ENCODE measurements around the gene COMMD8. TPM values are rescaled to one million over a fixed set of nuclear protein-coding genes. Genes with fewer than 3 reads are reported as not detected.

COMMD8 gene
- total RNA-seq, 1 experiment from 2014 or later = 19.9 TPM

GRCh38 chr4:47469951-47470350 is 6.4 kb upstream of the COMMD8 start:
- Histone ChIP-seq H3K4me1 (ENCODE audit: control insufficient read depth in 1 of 2, insufficient read depth in 2 of 2, low read length in 2 of 2) (peaks cover 6 to 38% of the 10 kb centered on the region in 2 experiments; a peak in 3 of 4 replicates), H2AFZ (ENCODE audit: low read depth, low read length, poor library complexity, severe bottlenecking) (peak overlapping the region; percentile 52), H3K36me3 (ENCODE audit: control insufficient read depth in 1 of 2, insufficient read depth in 2 of 2, low read length in 2 of 2) (no peaks in the 10 kb centered on the region), H3K27me3 (ENCODE audit: insufficient read depth, low read length) (no peaks in the 10 kb centered on the region), H3K27ac (ENCODE audit: low read depth, low read length) (no peak overlapping the region), H3K9me2 (ENCODE audit: insufficient read depth) (no peaks in the 10 kb centered on the region), H3K79me2 (ENCODE audit: insufficient read depth, low read length) (no peaks in the 10 kb centered on the region), H3K9me3 (ENCODE audit: control insufficient read depth in 1 of 2, insufficient read depth in 1 of 2, low read depth in 1 of 2, low read length in 2 of 2) (no peaks in the 10 kb centered on the region), H3K4me3 (replicated peaks in 1 of 2; ENCODE audit: low read depth in 1 of 2, low read length in 2 of 2) (no peak overlapping the region), H4K20me1 (ENCODE audit: insufficient read depth) (no peaks in the 10 kb centered on the region), H3K4me2 (ENCODE audit: low read length) (peak overlapping the region; percentile 36), H3K9ac (ENCODE audit: low read length) (no peak overlapping the region)
- CTCF ChIA-PET = no interaction called here
- DNase-seq (ENCODE audit: low read depth, low spot score) = no peak
- peak; percentile 42; the same call in 1 of the 2 replicates for ATAC-seq
- RAD21 ChIA-PET (ENCODE audit: low non-redundant PET in 1 of 2, low total read pairs in 2 of 2, uncharacterized antibody in 2 of 2, unreplicated experiment in 2 of 2) = no interaction called here
- BruUV-seq (replicated peaks) = no TSS peak
- intact Hi-C loops (cut with micrococcal nuclease) = no loop called here
- POLR2A ChIA-PET = no interaction called here
- TF ChIP-seq CEBPB (IDR thresholded peaks at IDR 0.05; ENCODE audit: low read depth) (0 out of 2 replicates have a peak, but pooled peaks have one; percentile 2), FOSL1 (IDR thresholded peaks at IDR 0.05; ENCODE audit: low read depth) (peak; percentile 48; the same call in 1 of the 2 replicates), EZH2phosphoT487 (IDR thresholded peaks at IDR 0.05; ENCODE audit: borderline replicate concordance) (no peak), EZH2 (IDR thresholded peaks at IDR 0.05) (no peak), TCF7L2 (IDR thresholded peaks at IDR 0.05; ENCODE audit: borderline replicate concordance, extremely low read depth, insufficient read depth, insufficient read length) (no peak), POLR2A (IDR thresholded peaks at IDR 0.05; ENCODE audit: borderline replicate concordance, extremely low read depth, insufficient read depth, insufficient read length) (no peak), RAD21 (IDR thresholded peaks at IDR 0.05; ENCODE audit: low read depth) (no peak), SRF (IDR thresholded peaks at IDR 0.05; ENCODE audit: low read depth) (no peak), ZFX (IDR thresholded peaks at IDR 0.05) (no peak), CBX3 (IDR thresholded peaks at IDR 0.05; ENCODE audit: low read depth) (no peak), EGR1 (IDR thresholded peaks at IDR 0.05; ENCODE audit: low read depth) (no peak), ZNF274 (IDR thresholded peaks at IDR 0.05; ENCODE audit: low read depth, low read length) (no peak), ZBTB33 (IDR thresholded peaks at IDR 0.05; ENCODE audit: extremely low read depth, insufficient replicate concordance, low read length) (no peak), REST (IDR thresholded peaks at IDR 0.05; ENCODE audit: low read depth) (no peak), ELF1 (IDR thresholded peaks at IDR 0.05; ENCODE audit: borderline replicate concordance, low read depth) (no peak), SIN3A (IDR thresholded peaks at IDR 0.05; ENCODE audit: low read depth) (no peak), MAX (IDR thresholded peaks at IDR 0.05) (no peak), CTCF (IDR thresholded peaks at IDR 0.05 in 2 of 3, conservative IDR thresholded peaks at IDR 0.05 in 1 of 3; ENCODE audit: borderline replicate concordance in 1 of 3, insufficient read depth in 1 of 3, low read depth in 2 of 3, low read length in 2 of 3) (no peak), ATF3 (IDR thresholded peaks at IDR 0.05) (no peak), SP1 (IDR thresholded peaks at IDR 0.05; ENCODE audit: low read depth) (peak; percentile 30; the same call in 1 of the 2 replicates), JUND (IDR thresholded peaks at IDR 0.05) (0 out of 2 replicates have a peak, but pooled peaks have one; percentile 37), POLR2AphosphoS5 (IDR thresholded peaks at IDR 0.05; ENCODE audit: low read depth, low read length) (no peak)

Data from HCT116 (cell line).